Fibroblast of lung (primary cell): ENCODE measurements around the gene HSPD1. TPM values are rescaled to one million over a fixed set of nuclear protein-coding genes. Genes with fewer than 3 reads are reported as not detected.

ENCODE experiments used
- DNase-seq, 2 donors: peaks; one replicate each; pipeline versions ENCODE4 v3.0.0 to v3.0.0-alpha.2; 2010; ENCODE audit warnings: low read depth in 2 of 2
- H2AFZ ChIP-seq: 2 replicates; pipeline ENCODE4 v1.5.1; 2012; ENCODE audit warnings: low read length, control low read depth, inconsistent platforms
- H3K27ac ChIP-seq: 2 replicates; pipeline ENCODE4 v1.5.1; 2011; ENCODE audit warnings: low read length, control low read depth; ENCODE audit not compliant: insufficient read depth
- H3K27me3 ChIP-seq: 2 replicates; pipeline ENCODE4 v1.5.1; 2011; ENCODE audit warnings: mild to moderate bottlenecking, low read length; ENCODE audit not compliant: control insufficient read depth, insufficient read depth
- H3K36me3 ChIP-seq: 2 replicates; pipeline ENCODE4 v1.5.1; 2011; ENCODE audit warnings: low read length; ENCODE audit not compliant: control insufficient read depth, insufficient read depth
- H3K4me1 ChIP-seq: 2 replicates; pipeline ENCODE4 v1.5.1; 2011; ENCODE audit warnings: low read length; ENCODE audit not compliant: control insufficient read depth, insufficient read depth; ENCODE audit errors: extremely low read depth
- H3K4me2 ChIP-seq: 2 replicates; pipeline ENCODE4 v1.5.1; 2011; ENCODE audit warnings: low read length, control low read depth; ENCODE audit not compliant: insufficient read depth; ENCODE audit errors: extremely low read depth
- H3K4me3 ChIP-seq, 4 experiments: fragments of 200-600 bp in 1 of 4; sonication (generic) in 1 of 4; replicated peaks in 1 of 4; 2 replicates each; pipeline ENCODE4 v1.5.1; 2011 to 2016; ENCODE audit warnings: low read length in 4 of 4, low read depth in 3 of 4, mild to moderate bottlenecking in 3 of 4, control low read depth in 2 of 4, inconsistent platforms in 1 of 4, mixed read lengths in 1 of 4; ENCODE audit not compliant: insufficient read depth in 1 of 4; ENCODE audit errors: control extremely low read depth in 1 of 4
- H3K79me2 ChIP-seq: 2 replicates; pipeline ENCODE4 v1.5.1; 2012; ENCODE audit warnings: mild to moderate bottlenecking, low read length, inconsistent platforms; ENCODE audit not compliant: control insufficient read depth, insufficient read depth
- H3K9ac ChIP-seq: 2 replicates; pipeline ENCODE4 v1.5.1; 2011; ENCODE audit warnings: mild to moderate bottlenecking, low read length, control low read depth; ENCODE audit not compliant: insufficient read depth
- H3K9me3 ChIP-seq: 2 replicates; pipeline ENCODE4 v1.5.1; 2012; ENCODE audit warnings: low read depth, low read length; ENCODE audit not compliant: control insufficient read depth, insufficient read depth
- H4K20me1 ChIP-seq: 2 replicates; pipeline ENCODE4 v1.5.1; 2011; ENCODE audit warnings: low read length; ENCODE audit not compliant: control insufficient read depth, insufficient read depth; ENCODE audit errors: extremely low read depth
- EZH2 ChIP-seq: IDR thresholded peaks from 2 replicates; pipeline ENCODE4 v1.5.1; 2012; ENCODE audit warnings: low read length, control low read depth, mild to moderate bottlenecking; ENCODE audit errors: missing control alignments
- polyA minus RNA-seq: library from RNA; depleted of rRNA, polyadenylated mRNA; stranded (reverse); fragments of >200 nt; gene quantifications from 2 replicates; pipeline ENCODE4 v1.2.3, GENCODE V29; 2011; ENCODE audit warnings: low replicate concordance
- polyA plus RNA-seq, 2 donors: library from polyadenylated mRNA; depleted of rRNA in 1 of 2; stranded (reverse) in 1 of 2; unstranded in 1 of 2; fragments of >200 nt; gene quantifications; 2 replicates each; pipeline ENCODE4 v1.2.1, GENCODE V29; 2011 to 2012; ENCODE audit warnings: missing spikeins in 1 of 2
- total RNA-seq: library from RNA; depleted of rRNA; stranded (reverse); fragments of >200 nt; gene quantifications from 2 replicates; pipeline ENCODE4 v1.2.1, GENCODE V29; 2014
- TF ChIP-seq, protein P1 (sequence below), 2 donors: IDR thresholded peaks in 1 of 2; conservative IDR thresholded peaks in 1 of 2; 1 replicate in 1 of 2; 2 replicates in 1 of 2; pipeline ENCODE4 v1.5.1; 2011 to 2012; ENCODE audit warnings: low read length in 2 of 2, control low read depth in 1 of 2, inconsistent platforms in 1 of 2, low read depth in 1 of 2, mild to moderate bottlenecking in 1 of 2

Gene HSPD1
- total RNA-seq (198 and 214 TPM in 2 replicates), polyA plus RNA-seq (175 and 258 TPM in 2 replicates), polyA minus RNA-seq (74.5 and 119 TPM in 2 replicates)
- 159 and 258 TPM in 2 replicates for polyA plus RNA-seq (2012)

DNA sequence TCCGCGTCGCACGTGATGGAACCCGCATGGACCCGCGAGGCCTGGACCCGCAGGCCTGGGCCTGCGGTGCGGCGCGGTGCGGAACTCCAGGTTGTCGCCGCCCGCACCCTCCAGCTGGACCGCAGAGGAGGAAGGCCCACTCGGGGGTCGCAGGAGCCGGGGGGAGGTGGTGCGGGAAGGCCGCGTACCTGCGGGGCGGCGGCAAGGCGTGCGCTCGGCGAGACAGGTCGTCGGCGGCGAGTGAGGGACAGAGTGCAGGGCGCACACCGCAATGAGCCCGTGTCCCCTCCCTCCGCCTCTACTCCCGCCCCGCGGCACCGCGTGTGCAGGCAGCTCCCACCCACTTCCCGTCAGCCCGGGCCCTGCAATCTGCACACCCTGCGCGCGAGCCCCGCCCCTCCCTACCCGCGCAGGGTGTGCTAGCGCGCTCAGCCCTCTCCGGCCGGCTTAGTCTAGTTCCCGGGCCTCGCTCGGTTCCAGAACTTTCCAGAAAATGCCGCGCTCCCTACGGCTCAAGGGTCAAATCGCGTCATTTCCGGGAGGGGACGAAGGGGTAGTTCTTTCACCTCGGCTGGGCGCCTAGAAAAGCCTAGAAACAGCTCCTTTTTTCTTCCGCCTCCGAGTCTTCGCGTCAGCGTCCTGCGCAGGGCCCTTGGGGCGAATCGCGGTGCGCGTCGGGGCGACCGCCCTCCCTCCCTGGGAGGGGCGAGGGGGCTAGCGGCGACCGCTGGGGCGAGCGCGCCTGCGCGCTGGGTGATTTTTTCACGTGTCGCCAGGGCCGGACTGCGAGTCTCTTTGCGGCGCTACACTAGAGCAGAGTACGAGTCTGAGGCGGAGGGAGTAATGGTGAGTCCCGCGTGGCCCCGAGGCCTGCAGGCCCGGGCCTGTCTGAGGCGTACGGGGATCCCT lies at the start of gene HSPD1, which contains the start of gene HSPE1:
TSS of gene HSPD1 (minus strand) at position 247 of the 909 bp plus-strand sequence. CDS start 992 bp downstream, outside the sequence.
TSS of gene HSPE1 (plus strand) at position 786 of the 909 bp plus-strand sequence. CDS start at position 844, 58 bp downstream.
- TF ChIP-seq, protein P1, sequence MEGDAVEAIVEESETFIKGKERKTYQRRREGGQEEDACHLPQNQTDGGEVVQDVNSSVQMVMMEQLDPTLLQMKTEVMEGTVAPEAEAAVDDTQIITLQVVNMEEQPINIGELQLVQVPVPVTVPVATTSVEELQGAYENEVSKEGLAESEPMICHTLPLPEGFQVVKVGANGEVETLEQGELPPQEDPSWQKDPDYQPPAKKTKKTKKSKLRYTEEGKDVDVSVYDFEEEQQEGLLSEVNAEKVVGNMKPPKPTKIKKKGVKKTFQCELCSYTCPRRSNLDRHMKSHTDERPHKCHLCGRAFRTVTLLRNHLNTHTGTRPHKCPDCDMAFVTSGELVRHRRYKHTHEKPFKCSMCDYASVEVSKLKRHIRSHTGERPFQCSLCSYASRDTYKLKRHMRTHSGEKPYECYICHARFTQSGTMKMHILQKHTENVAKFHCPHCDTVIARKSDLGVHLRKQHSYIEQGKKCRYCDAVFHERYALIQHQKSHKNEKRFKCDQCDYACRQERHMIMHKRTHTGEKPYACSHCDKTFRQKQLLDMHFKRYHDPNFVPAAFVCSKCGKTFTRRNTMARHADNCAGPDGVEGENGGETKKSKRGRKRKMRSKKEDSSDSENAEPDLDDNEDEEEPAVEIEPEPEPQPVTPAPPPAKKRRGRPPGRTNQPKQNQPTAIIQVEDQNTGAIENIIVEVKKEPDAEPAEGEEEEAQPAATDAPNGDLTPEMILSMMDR (conservative IDR thresholded peaks at IDR 0.05 in 1 of 2, IDR thresholded peaks at IDR 0.05 in 1 of 2; ENCODE audit: low read depth in 1 of 2, low read length in 2 of 2): no peak
- no peak for TF ChIP-seq EZH2
- H3K27me3 ChIP-seq: no peaks in the 10 kb centered on the region
- peak; percentile 99 to 100 for DNase-seq
- peak within 1 kb of the TSS; percentile 93 for H3K4me2 ChIP-seq
- peaks cover 8% of the 10 kb centered on the region for H3K36me3 ChIP-seq
- peak within 1 kb of the TSS; percentile 96 for H3K27ac ChIP-seq
- no peaks in the 10 kb centered on the region for H3K9me3 ChIP-seq
- H2AFZ ChIP-seq: peak within 1 kb of the TSS; percentile 34
- H3K79me2 ChIP-seq: peaks cover 78% of the 10 kb centered on the region
- peak within 1 kb of the TSS; percentile 89 to 100 (median 92) for H3K4me3 ChIP-seq
- peak within 1 kb of the TSS; percentile 89 for H3K9ac ChIP-seq
- no peaks in the 10 kb centered on the region for H4K20me1 ChIP-seq
- H3K4me1 ChIP-seq: peaks cover 4% of the 10 kb centered on the region

DNA sequence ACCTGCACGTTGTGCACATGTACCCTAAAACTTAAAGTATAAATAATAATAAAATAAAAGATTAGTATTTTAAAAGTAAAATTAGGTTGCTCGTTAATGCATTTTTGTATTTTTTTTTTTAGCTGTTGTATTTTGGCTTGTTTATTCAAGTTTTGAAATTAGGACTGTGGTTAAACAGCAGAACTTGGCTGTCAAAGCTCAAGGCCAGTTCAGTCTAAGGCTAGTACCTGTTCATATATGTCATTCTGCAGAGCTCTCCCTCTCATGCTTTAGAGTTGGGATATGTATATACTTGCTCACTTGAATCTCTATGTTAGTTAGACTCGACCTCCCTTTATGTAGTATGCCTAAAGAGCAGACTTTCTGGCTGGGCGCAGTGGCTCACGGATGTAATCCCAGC lies 48.9 kb upstream of the HSPD1 start:
- TF ChIP-seq, protein P1 (conservative IDR thresholded peaks at IDR 0.05 in 1 of 2, IDR thresholded peaks at IDR 0.05 in 1 of 2; ENCODE audit: low read depth in 1 of 2, low read length in 2 of 2): no peak
- TF ChIP-seq EZH2: no peak
- Histone ChIP-seq H3K4me1 (no peaks in the 10 kb centered on the region), H2AFZ (no peak overlapping the region), H3K9ac (no peak overlapping the region), H3K79me2 (peaks cover 2% of the 10 kb centered on the region), H3K9me3 (no peaks in the 10 kb centered on the region), H3K27me3 (no peaks in the 10 kb centered on the region), H4K20me1 (no peaks in the 10 kb centered on the region), H3K27ac (no peak overlapping the region), H3K36me3 (peaks cover 2% of the 10 kb centered on the region), H3K4me3 (no peak overlapping the region), H3K4me2 (no peak overlapping the region)
- DNase-seq: no peak

DNA sequence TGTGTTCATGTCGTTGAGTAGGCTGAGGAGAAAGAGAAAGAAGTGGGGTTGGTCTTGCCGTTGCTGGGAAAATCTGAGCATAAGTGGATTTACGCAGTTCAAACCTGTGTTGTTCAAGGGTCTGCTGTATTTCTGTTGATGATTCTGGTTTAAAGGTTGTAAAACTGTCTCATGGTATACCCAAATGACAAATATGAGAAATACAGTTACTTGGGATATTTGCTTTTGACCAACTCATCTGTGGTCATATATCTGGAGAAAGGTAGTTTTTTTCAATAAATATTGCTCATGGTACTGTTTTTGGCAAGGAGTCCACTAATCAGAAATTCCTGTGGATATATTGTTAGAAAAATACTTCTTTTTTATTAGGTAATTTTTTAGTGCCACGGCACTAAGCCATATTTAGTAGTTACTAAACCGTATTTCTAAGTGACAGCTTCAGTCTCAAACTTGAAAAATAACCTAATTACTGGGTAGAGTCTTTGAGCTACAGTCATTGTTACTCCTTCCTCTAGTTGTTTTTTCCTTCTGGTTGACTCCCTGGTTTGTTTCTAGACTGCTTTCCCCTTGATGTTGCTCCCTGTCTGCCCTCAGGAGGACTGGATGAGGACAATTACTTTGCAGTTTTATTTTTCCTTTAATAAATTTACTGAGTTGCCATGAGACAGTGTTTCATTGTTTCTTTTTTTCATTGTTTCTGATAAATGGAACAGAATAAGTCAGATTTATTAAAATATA lies 47.7 kb upstream of the HSPD1 start:
- DNase-seq: no peak
- no peaks in the 10 kb centered on the region for H3K4me1 ChIP-seq
- no peak overlapping the region for H3K4me3 ChIP-seq
- no peak overlapping the region for H3K27ac ChIP-seq
- H4K20me1 ChIP-seq: no peaks in the 10 kb centered on the region
- H2AFZ ChIP-seq: no peak overlapping the region
- H3K9me3 ChIP-seq: no peaks in the 10 kb centered on the region
- no peak for TF ChIP-seq EZH2
- TF ChIP-seq, protein P1 (conservative IDR thresholded peaks at IDR 0.05 in 1 of 2, IDR thresholded peaks at IDR 0.05 in 1 of 2; ENCODE audit: low read depth in 1 of 2, low read length in 2 of 2): no peak
- H3K79me2 ChIP-seq: peaks cover 2% of the 10 kb centered on the region
- H3K9ac ChIP-seq: no peak overlapping the region
- peaks cover 4% of the 10 kb centered on the region for H3K36me3 ChIP-seq
- no peaks in the 10 kb centered on the region for H3K27me3 ChIP-seq
- no peak overlapping the region for H3K4me2 ChIP-seq
